Subcutaneous adipose tissue (tissue), 4 donors: ENCODE data around the gene RCHY1. TPM values are rescaled to one million over a fixed set of nuclear protein-coding genes. Genes with fewer than 3 reads are reported as not detected.

Experiments used
- total RNA-seq, 4 donors: library from RNA; depleted of rRNA; stranded (reverse); fragments of >200 nt; gene quantifications; one replicate each; pipeline ENCODE4 v1.1.0, GENCODE V29; 2016
- TF ChIP-seq, protein P1 (sequence below): fragments of 450-650 bp; IDR thresholded peaks from one replicate; pipeline ENCODE4 v1.5.1; 2016; ENCODE audit warnings: low read depth, mild to moderate bottlenecking, control low read depth, antibody characterized with exemption, moderate library complexity

Gene RCHY1
- total RNA-seq, 4 donors from 2014 or later: 16.5 to 32.4 (median 20.9) TPM

DNA sequence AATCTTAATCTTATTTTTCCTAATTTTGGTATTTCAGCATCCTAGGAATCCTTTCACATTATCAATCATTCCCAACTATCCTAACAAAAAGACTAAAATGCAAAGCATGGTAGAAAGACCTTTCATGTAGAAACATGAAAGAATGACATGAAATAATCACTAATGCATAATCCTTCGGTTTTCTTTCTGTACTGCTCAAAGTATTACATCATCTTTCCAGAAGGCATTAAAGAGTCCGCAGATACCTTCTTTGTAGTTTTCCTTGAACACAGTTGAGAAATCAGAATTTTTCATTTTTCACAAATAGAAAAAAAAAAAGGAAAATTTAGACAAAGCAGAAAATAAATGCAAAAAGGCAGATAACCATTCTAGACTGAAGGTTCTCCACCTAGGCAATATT lies 11.5 kb downstream of the RCHY1 start:
- TF ChIP-seq, protein P1, sequence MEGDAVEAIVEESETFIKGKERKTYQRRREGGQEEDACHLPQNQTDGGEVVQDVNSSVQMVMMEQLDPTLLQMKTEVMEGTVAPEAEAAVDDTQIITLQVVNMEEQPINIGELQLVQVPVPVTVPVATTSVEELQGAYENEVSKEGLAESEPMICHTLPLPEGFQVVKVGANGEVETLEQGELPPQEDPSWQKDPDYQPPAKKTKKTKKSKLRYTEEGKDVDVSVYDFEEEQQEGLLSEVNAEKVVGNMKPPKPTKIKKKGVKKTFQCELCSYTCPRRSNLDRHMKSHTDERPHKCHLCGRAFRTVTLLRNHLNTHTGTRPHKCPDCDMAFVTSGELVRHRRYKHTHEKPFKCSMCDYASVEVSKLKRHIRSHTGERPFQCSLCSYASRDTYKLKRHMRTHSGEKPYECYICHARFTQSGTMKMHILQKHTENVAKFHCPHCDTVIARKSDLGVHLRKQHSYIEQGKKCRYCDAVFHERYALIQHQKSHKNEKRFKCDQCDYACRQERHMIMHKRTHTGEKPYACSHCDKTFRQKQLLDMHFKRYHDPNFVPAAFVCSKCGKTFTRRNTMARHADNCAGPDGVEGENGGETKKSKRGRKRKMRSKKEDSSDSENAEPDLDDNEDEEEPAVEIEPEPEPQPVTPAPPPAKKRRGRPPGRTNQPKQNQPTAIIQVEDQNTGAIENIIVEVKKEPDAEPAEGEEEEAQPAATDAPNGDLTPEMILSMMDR: no peak

DNA sequence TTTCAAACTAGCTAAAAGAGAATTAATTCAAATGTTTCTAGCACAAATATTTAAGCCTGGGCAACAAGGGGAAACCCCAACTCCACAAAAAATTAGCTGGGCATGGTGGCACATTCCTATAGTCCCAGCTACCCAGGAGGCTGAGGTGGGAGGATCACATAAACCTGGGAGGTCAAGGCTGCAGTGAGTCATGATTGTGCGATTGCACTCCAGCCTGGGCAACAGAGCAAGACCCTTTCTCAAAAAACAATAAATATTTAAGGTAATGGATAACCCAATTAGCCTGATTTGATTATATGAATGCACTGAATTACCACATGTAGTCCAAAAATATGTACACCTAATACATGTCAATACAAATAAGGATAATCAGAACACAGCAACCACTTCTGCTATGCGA lies 14.3 kb downstream of the RCHY1 start:
- TF ChIP-seq, protein P1: no peak

DNA sequence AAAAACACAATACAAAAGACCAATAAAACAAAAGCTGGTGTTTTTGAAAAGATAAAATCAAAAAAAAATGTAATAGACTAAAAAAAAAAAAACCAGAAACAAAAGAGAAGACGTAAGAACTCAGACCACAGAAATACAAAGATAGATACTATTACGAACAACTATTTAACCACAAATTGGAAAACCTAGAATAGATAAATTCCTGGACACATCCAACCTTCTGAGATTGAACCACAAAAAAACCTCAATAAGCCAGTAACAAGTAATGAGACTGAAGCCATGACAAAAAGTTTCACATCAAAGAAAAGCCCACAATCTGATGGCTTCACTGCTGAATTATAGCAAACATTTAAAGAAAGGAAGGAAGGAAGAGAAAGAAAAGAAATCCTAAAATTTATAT lies 16.2 kb downstream of the RCHY1 start:
- TF ChIP-seq, protein P1: no peak

DNA sequence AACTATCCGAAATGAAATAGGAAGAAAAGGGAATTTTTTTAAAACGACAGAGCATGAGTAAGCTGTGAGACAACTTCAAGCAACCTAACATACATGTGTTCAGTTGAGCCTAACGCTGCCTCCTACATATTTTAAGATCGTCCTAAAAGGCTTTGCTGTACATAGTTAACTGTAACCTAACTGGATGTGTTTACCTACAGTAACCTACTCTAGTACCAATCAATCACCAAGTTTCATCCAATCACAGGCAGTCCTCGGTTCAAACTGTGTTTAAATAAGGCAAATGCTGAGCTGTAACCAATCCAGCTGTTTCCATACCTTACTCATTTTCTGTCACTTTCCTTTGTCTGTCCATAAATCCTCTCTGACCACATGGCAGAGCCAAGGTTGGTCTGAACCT lies 17.1 kb downstream of the RCHY1 start:
- TF ChIP-seq, protein P1: no peak

DNA sequence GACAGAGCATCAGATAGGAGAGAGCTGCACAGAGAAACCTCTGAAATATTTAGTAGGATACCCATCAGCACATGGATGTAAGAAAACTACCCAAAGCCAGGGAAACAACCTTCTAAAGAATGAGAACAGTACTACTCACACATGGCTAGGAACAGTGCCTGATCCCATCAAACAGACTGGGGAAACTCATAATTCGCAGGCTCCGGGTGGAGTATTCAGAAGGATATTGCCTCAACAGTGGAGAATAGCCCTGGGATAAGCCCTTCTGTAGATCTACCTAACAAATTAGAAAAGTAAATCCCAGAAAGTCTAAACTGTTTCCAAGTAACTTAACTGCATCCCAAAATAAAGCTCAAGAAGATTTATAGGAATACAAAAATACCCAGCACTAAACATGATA lies 17.8 kb downstream of the RCHY1 start:
- TF ChIP-seq, protein P1: no peak

DNA sequence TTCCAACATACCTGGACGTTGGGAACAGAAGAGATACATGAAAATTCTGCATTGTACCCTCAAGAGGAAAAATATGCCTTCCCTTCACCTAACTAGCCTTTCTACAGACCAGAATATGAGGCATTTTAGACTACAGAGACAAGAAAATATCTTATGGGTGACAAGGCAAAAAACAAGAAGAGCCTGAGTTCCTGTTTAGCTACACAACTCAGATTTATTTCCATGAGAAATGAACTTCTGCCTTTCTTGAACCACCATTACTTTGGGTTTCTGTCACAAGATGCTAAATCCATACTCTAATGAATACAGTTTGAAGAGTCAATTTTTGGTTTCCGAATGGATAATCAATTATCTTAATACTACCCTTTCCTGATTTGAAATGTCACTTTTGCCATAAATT lies 18.7 kb downstream of the RCHY1 start:
- TF ChIP-seq, protein P1: no peak

DNA sequence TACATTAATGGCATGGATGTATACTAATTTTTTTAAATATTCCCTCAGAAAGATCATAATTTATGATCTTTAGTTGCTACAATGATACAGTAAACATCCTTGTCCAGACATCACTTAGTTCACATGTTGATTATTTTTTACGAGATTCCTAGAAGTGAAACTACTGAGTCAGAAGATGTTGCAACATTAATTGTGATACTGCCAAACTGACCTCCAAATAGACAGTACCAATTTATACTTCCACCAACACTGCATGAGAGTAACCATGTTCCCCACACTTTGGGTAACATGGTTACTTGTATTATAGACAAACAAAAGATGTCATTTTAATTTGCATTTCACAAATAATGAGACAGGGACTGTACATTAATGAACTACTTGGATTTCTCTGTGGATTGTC lies 19.6 kb downstream of the RCHY1 start:
- TF ChIP-seq, protein P1: no peak
